Superior temporal gyrus (tissue), 1 donor: ENCODE results near the gene C22orf23.

Experiments used
- DNase-seq: peaks from one replicate; pipeline ENCODE4 v3.0.0-alpha.2; 2016; ENCODE audit errors: extremely low spot score

Gene C22orf23

GRCh38 chr22:37953437-37954179 is at the start of gene C22orf23, which contains the start of gene POLR2F:
Gene C22orf23 (minus strand): TSS chr22:37953601. CDS start chr22:37953149, 452 bp downstream.
Gene POLR2F (plus strand): TSS chr22:37953699. CDS start chr22:37953788, 89 bp downstream.
- peak; percentile 99 for DNase-seq

DNA sequence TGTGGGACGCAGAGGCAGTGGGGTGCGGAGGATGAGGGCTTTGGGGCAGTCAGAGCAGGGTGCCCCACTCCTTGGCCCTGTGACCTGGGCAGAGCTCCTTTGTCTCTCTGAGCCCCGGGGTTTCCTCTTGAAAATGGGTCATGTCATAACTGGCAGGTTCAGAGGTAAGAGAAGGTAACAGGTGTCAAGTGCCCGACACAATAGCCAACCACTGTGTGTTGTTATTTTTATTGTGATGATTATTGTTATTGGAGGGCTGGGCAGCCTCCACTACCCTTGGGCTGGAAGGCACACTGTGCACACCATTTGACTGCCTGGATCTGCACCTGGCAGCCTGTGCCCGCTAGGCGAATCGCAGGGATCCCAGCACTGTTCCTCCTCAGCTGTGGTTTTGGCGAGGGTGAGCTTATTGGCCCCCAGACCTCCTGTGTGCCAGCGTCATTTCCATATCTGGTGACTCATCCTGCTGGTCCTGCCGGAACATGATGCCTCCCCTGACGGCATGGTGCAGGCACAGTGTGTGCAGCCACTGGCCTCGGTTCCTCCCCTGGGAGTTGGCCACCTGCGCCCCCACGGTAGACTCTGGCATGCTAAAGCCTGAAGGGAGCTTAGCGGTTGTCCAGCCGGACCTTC is 46.4 kb upstream of the C22orf23 start:
- DNase-seq, result no peak

DNA sequence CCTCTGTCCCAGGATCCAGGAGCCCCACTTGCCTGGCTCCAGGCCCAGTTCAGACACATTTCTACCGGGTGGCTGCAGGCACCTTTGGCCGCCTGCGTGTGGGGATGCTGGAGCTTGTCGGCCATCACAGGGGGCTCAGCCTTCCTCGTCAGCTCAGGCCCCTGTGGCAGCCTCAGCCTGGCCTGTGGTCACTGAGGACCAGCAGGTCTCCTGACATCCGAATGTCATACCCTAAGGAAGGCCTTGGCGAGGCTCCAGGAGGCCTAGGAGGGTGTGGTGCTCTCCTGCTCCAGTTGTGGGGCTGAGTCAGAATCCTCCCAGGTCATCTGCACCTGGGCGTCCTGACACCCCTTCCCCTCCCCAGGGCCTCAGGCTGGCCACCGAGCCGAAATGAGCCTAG is 45.8 kb upstream of the C22orf23 start:
- DNase-seq, result no peak

GRCh38 chr22:37998543-37998942 is 45.1 kb upstream of the C22orf23 start:
- peak; percentile 80 for DNase-seq

DNA sequence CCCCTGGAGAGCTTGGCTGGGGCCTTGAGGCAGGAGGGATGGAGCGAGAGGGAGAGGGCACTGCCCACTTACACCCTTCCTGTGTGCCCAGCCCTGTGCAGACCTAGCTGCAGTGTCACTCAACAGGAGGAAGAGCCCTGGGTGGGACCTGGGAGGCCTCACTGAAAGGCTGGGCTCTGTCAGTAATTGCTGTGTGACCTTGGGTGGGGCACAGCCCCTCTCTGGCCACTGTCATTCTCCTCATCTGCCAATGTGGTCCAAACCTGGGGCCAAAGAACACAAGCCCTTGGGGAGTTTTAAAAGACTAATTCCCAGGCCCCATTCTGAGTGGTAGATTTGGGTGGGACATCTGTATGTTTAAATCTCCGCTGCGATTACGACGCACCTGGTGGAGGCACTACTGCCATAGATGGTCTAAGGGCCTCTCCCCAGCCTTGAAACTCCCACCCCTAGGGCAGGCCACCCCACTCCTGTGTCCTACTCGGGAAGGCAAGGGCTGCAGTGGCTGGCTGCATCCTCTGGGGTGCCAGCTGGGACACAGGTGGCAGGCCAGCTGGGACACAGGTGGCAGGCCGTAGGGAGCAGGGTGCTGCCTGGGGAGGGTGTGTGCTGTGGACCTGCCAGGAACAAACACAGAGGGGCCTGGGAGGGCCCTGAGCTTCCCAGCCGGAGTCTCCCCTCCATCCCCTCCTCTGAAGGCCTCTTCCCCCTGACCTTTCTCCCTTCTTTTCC is 43.3 kb upstream of the C22orf23 start:
- DNase-seq, result no peak

GRCh38 chr22:37996079-37996478 is 42.7 kb upstream of the C22orf23 start:
- DNase-seq, result no peak

DNA sequence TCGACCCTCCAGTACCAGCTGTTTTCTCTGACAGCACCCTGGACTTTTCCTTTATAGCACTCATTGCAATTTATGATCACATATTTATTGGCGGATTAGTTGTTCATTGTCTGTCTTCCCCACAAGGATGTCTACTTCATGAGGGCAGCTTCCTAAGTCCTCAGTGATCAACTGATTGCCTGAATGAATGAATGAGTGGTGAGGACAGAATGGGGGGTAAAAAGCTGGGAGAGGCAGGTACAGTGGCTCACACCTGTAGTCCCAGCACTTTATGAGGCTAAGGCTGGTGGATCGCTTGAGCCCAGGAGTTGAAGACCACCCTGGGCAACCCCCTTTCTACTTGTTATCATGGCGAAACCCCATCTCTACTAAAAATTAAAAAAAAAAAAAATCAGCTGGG is 42.1 kb upstream of the C22orf23 start:
- DNase-seq, result no peak

- no peak for DNase-seq
Measured at GRCh38 chr22:37994982-37995381, 41.6 kb upstream of the C22orf23 start.

- DNase-seq, result no peak
Measured at GRCh38 chr22:37994049-37994448, 40.6 kb upstream of the C22orf23 start.

- DNase-seq, result no peak
Measured at GRCh38 chr22:37991731-37992442, 38.5 kb upstream of the C22orf23 start.

DNA sequence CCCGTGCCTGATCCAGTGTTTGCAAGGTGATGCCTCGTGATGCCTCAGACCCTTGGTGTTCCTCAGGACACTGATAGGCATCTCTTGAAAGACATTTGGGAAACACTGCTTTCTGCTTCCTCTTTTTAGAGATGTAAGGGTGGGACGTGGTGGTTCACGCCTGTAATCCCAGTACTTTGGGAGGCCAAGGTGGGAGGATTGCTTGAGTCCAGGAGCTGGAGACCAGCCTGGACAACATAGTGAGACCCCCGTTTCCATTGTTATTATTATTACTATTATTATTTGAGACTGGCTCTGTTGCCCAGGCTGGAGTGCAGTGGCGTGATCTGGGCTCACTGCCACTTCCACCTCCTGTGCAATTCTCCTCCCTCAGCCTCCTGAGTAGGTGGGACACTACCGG is 37.5 kb upstream of the C22orf23 start:
- DNase-seq, result no peak

DNA sequence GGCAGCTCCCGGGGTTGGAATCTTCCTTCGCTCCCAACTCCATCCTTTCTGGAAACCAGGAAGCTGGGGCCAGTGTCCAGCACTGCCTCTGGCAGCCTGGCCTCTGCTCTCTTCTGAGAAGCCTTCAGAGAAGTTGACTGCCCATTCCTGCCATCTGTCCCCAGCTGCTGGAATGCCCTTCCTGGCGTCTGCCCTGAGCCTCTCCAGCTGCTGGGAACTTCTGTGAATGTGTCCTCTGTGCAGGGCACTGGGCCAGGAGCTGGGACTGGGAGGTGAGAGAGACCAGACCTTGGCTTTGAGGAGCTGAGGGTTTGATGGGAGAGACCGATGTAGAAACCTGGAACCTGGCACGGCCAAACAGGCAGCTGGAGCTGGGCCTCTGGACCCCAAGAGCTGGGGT is 36.9 kb upstream of the C22orf23 start:
- DNase-seq, result no peak

DNA sequence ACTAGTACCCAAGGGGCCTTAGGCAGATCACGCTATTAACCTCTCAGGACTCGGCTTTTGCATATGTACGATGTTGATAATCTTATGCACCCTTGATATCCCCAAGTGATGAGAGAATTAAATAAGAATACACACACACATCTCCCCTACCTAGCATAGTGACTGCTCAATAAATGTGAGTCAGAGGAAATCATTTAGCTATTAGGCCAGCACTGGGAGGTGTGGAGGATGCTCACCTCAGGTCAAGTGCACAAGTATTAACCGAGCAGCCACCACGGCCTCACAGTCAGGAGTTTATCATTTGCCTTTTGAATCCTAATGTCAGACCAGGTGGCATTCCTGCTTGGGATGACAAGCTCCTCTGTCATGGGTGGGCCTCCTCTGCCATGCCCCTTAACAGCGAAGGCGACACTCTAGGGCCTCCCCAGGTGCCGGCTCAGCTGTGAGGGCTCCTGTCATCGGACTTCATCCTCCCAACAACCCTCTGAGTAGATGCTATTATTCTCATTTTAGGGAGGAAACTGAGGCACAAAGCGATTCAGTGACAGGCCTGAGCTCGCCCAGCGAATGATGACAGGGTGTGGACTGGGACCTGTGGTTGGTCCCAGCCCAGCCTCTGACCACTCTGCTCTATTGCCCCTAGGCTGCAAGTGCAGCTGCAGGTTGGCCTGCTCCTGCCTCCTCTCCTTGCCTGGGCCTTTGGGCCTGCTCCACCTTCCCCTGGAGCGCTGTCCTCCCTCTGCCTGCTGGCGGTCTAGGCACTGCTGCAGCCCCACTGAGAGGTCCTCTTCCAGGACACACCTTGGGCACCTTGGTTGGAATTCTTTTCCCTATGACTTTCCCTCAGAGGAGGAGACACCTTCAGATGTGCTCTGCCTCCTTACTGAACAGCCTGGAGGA is 36.0 kb upstream of the C22orf23 start:
- no peak for DNase-seq

GRCh38 chr22:37986371-37986770 is 33.0 kb upstream of the C22orf23 start:
- no peak for DNase-seq

GRCh38 chr22:37985751-37986281 is 32.4 kb upstream of the C22orf23 start:
- peak; percentile 86 for DNase-seq

GRCh38 chr22:37985050-37985585 is 31.7 kb upstream of the C22orf23 start:
- DNase-seq, result no peak

DNA sequence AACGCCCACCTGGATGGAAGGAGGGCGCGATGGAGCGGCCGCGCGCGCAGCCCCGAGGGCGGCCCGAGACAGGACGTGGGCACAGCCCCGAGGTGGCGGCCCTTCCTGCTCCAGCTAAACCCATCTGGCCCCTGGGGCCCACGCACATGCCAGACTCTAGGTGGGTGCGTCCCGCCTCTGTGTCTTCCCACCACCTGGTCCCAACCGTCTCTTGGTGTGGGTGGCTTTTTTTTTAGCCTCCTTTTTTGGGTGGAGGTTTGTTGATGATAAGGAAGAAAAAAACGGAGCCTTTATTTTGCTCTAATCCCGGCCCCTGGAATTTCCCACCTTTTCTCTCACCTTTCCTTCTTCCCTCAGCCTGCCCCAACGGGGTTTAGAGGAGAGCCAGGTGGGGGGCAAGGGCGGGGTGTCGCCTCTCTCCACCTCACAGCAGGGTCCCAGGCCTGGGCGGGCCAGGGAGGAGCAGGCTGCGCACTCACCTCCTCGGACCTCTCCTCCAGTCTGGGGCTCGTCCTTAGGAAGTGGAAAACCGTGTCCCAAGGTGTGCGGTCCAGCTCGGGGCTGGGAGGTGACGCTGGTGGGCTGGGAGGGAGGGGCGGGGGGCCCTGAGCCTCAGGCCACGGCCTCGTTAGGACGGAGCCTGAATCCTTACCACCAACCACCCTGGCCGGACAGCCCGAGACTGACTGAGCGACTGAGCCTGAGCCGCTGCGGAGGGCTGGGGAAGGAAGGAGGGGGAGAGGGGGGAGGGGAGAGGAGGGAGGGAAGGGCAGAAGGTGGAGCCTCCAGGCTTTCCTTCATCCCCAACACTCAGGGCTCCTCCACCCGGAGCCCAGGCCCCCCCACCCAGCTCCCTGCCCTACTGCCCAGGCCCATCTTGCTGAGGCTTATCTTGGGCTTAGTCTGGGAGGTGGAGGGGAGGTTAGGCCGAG is 30.7 kb upstream of the C22orf23 start, which contains the start of gene SOX10:
SOX10 (minus strand) TSS at position 696 of the 932 bp plus-strand sequence. CDS start 771 bp downstream, outside the sequence.
- DNase-seq, result peak; percentile 74

DNA sequence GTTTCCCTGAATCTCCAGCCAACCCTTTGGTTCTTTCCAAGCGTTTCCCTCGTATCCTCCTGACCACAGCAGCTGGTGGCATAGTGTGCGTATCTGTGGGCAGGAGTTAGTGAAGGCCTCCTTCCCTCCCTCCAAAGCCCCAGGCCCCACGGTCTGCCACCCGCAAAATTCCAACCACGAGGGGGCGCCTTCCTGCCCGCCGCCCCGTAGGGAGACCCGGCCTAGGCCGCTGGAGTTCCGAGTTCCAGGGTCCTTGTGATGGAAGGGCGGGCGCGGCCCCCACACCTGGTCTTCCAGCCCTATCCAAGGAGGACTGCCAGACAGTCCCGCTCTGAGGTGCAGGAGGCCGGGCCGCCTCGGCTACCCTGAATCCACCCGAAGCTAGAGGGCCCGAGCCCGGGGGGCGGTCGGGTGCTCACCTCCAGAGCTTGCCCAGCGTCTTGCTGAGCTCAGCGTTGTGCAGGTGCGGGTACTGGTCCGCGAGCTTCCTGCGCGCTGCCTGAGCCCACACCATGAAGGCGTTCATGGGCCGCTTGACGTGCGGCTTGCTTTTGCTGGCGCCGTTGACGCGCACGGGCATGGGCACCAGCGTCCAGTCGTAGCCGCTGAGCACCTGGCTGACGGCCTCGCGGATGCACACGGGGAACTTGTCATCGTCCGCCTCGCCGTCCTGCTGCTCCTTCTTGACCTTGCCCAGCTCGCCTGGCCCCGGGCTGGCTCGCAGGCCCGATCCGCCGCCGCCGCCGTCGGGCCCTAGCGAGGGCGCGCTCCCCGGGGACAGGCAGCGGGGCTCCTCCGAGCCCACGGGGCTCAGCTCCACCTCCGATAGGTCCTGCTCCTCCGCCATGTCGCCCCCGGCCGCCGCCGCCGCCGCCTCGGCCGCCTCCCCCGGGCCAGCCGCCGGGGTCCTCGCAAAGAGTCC is 29.8 kb upstream of the C22orf23 start:
- DNase-seq, result no peak
